Fibroblast of lung (primary cell): ENCODE results near the gene SCAF8. TPM values are rescaled to one million over a fixed set of nuclear protein-coding genes. Genes with fewer than 3 reads are reported as not detected.

Experiments
- DNase-seq, 2 donors: peaks; one replicate each; pipeline versions ENCODE4 v3.0.0 to v3.0.0-alpha.2; 2010; ENCODE audit warnings: low read depth in 2 of 2
- H2AFZ ChIP-seq: 2 replicates; pipeline ENCODE4 v1.5.1; 2012; ENCODE audit warnings: low read length, control low read depth, inconsistent platforms
- H3K27ac ChIP-seq: 2 replicates; pipeline ENCODE4 v1.5.1; 2011; ENCODE audit warnings: low read length, control low read depth; ENCODE audit not compliant: insufficient read depth
- H3K27me3 ChIP-seq: 2 replicates; pipeline ENCODE4 v1.5.1; 2011; ENCODE audit warnings: mild to moderate bottlenecking, low read length; ENCODE audit not compliant: control insufficient read depth, insufficient read depth
- H3K36me3 ChIP-seq: 2 replicates; pipeline ENCODE4 v1.5.1; 2011; ENCODE audit warnings: low read length; ENCODE audit not compliant: control insufficient read depth, insufficient read depth
- H3K4me1 ChIP-seq: 2 replicates; pipeline ENCODE4 v1.5.1; 2011; ENCODE audit warnings: low read length; ENCODE audit not compliant: control insufficient read depth, insufficient read depth; ENCODE audit errors: extremely low read depth
- H3K4me2 ChIP-seq: 2 replicates; pipeline ENCODE4 v1.5.1; 2011; ENCODE audit warnings: low read length, control low read depth; ENCODE audit not compliant: insufficient read depth; ENCODE audit errors: extremely low read depth
- H3K4me3 ChIP-seq, 4 experiments: fragments of 200-600 bp in 1 of 4; sonication (generic) in 1 of 4; replicated peaks in 1 of 4; 2 replicates each; pipeline ENCODE4 v1.5.1; 2011 to 2016; ENCODE audit warnings: low read length in 4 of 4, low read depth in 3 of 4, mild to moderate bottlenecking in 3 of 4, control low read depth in 2 of 4, inconsistent platforms in 1 of 4, mixed read lengths in 1 of 4; ENCODE audit not compliant: insufficient read depth in 1 of 4; ENCODE audit errors: control extremely low read depth in 1 of 4
- H3K79me2 ChIP-seq: 2 replicates; pipeline ENCODE4 v1.5.1; 2012; ENCODE audit warnings: mild to moderate bottlenecking, low read length, inconsistent platforms; ENCODE audit not compliant: control insufficient read depth, insufficient read depth
- H3K9ac ChIP-seq: 2 replicates; pipeline ENCODE4 v1.5.1; 2011; ENCODE audit warnings: mild to moderate bottlenecking, low read length, control low read depth; ENCODE audit not compliant: insufficient read depth
- H3K9me3 ChIP-seq: 2 replicates; pipeline ENCODE4 v1.5.1; 2012; ENCODE audit warnings: low read depth, low read length; ENCODE audit not compliant: control insufficient read depth, insufficient read depth
- H4K20me1 ChIP-seq: 2 replicates; pipeline ENCODE4 v1.5.1; 2011; ENCODE audit warnings: low read length; ENCODE audit not compliant: control insufficient read depth, insufficient read depth; ENCODE audit errors: extremely low read depth
- EZH2 ChIP-seq: IDR thresholded peaks from 2 replicates; pipeline ENCODE4 v1.5.1; 2012; ENCODE audit warnings: low read length, control low read depth, mild to moderate bottlenecking; ENCODE audit errors: missing control alignments
- polyA plus RNA-seq, 2 donors: library from polyadenylated mRNA; depleted of rRNA in 1 of 2; stranded (reverse) in 1 of 2; unstranded in 1 of 2; fragments of >200 nt; gene quantifications; 2 replicates each; pipeline ENCODE4 v1.2.1, GENCODE V29; 2011 to 2012; ENCODE audit warnings: missing spikeins in 1 of 2
- total RNA-seq: library from RNA; depleted of rRNA; stranded (reverse); fragments of >200 nt; gene quantifications from 2 replicates; pipeline ENCODE4 v1.2.1, GENCODE V29; 2014
- TF ChIP-seq, protein P1 (sequence below), 2 donors: IDR thresholded peaks in 1 of 2; conservative IDR thresholded peaks in 1 of 2; 1 replicate in 1 of 2; 2 replicates in 1 of 2; pipeline ENCODE4 v1.5.1; 2011 to 2012; ENCODE audit warnings: low read length in 2 of 2, control low read depth in 1 of 2, inconsistent platforms in 1 of 2, low read depth in 1 of 2, mild to moderate bottlenecking in 1 of 2

Gene SCAF8
- total and polyA plus RNA-seq, 2 donors (not counting 1 experiment from before 2014, with no cell fraction given), result 28.5 to 30.9 TPM

DNA sequence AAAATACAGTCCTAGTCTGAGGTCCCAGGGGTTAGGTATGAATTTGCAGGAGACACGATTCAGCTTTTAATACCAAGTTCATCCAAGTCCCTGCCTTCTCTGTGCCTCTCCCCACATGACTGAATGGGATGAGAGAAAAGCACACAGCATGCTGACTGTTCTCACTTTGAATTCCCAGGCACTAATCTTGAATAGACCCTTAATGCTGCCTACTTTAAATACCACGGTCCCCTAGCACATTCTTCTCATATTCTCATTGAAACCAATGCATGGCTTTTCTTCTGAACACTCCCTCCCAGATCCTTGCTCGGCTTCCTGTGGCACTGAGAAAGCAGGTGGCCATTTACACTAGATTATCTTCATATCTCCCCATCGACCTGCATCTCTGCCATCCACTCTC lies 30.1 kb upstream of the SCAF8 start:
- Histone ChIP-seq H4K20me1 (no peaks in the 10 kb centered on the region), H3K27me3 (no peaks in the 10 kb centered on the region), H3K9ac (no peak overlapping the region), H3K4me2 (no peak overlapping the region), H3K27ac (no peak overlapping the region), H3K79me2 (no peaks in the 10 kb centered on the region), H3K9me3 (no peaks in the 10 kb centered on the region), H3K4me3 (no peak overlapping the region), H2AFZ (no peak overlapping the region), H3K4me1 (no peaks in the 10 kb centered on the region), H3K36me3 (no peaks in the 10 kb centered on the region)
- no peak for DNase-seq
- no peak for TF ChIP-seq EZH2
- TF ChIP-seq, protein P1, sequence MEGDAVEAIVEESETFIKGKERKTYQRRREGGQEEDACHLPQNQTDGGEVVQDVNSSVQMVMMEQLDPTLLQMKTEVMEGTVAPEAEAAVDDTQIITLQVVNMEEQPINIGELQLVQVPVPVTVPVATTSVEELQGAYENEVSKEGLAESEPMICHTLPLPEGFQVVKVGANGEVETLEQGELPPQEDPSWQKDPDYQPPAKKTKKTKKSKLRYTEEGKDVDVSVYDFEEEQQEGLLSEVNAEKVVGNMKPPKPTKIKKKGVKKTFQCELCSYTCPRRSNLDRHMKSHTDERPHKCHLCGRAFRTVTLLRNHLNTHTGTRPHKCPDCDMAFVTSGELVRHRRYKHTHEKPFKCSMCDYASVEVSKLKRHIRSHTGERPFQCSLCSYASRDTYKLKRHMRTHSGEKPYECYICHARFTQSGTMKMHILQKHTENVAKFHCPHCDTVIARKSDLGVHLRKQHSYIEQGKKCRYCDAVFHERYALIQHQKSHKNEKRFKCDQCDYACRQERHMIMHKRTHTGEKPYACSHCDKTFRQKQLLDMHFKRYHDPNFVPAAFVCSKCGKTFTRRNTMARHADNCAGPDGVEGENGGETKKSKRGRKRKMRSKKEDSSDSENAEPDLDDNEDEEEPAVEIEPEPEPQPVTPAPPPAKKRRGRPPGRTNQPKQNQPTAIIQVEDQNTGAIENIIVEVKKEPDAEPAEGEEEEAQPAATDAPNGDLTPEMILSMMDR (conservative IDR thresholded peaks at IDR 0.05 in 1 of 2, IDR thresholded peaks at IDR 0.05 in 1 of 2; ENCODE audit: low read depth in 1 of 2, low read length in 2 of 2), result no peak

DNA sequence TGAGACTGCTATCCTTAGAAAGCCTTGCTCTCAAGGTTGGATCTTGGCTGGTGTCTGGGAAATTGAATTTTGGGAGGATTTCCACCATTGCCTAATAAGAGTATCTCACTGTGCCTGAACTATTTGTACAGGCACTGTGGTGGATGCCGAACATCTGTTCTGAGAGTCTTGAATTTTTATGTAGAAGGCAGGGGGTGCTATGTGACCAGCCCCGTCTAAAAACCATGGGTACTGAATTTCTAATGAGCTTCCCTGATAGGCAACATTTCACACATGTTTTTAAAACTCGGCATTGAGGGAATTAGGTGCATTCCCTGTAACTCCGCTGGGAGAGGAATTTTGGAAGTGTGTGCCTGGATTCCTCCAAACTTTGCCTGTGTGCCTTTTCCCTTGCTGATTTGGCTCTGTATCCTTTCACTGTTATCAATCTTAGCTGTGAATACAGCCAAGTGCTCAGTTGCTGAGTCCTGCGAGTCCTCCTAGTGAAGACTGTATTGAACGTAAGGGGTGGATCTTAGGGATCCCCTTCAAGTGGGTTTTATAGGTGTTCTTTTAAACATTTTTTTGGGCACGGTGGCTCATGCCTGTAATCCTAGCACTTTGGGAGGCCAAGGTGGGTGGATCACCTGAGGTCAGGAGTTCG lies 27.6 kb upstream of the SCAF8 start:
- Histone ChIP-seq H3K36me3 (no peaks in the 10 kb centered on the region), H3K27me3 (no peaks in the 10 kb centered on the region), H4K20me1 (no peaks in the 10 kb centered on the region), H3K4me3 (no peak overlapping the region), H3K79me2 (no peaks in the 10 kb centered on the region), H3K9me3 (no peaks in the 10 kb centered on the region), H2AFZ (no peak overlapping the region), H3K27ac (no peak overlapping the region), H3K9ac (no peak overlapping the region), H3K4me1 (no peaks in the 10 kb centered on the region), H3K4me2 (no peak overlapping the region)
- DNase-seq, result peak in 1 of 2 donors; percentile 20
- TF ChIP-seq EZH2, result no peak

DNA sequence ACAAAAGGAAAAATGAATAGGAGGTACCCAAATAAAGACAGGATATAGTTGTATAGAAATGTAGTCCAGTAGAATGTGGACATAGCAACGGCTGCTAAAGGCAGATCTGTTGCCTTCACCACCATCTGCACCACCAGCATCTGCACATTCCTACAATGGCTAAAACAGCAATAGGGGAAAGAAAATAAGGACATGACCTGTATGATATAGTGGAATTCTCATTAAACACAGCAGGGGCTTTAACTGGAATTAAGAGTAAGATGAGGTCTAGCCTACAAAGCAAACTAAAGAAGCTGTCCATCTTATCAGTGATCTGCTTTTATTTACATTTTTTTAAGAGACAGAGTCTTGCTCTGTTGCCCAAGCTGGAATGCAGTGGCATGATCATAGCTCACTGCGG lies 26.8 kb upstream of the SCAF8 start:
- Histone ChIP-seq H3K27ac (no peak overlapping the region), H3K27me3 (no peaks in the 10 kb centered on the region), H3K79me2 (no peaks in the 10 kb centered on the region), H3K4me1 (no peaks in the 10 kb centered on the region), H4K20me1 (no peaks in the 10 kb centered on the region), H3K9me3 (no peaks in the 10 kb centered on the region), H3K4me3 (no peak overlapping the region), H3K4me2 (no peak overlapping the region), H2AFZ (no peak overlapping the region), H3K9ac (no peak overlapping the region), H3K36me3 (no peaks in the 10 kb centered on the region)
- DNase-seq, result no peak
- TF ChIP-seq EZH2, result no peak
- TF ChIP-seq, protein P1 (conservative IDR thresholded peaks at IDR 0.05 in 1 of 2, IDR thresholded peaks at IDR 0.05 in 1 of 2; ENCODE audit: low read depth in 1 of 2, low read length in 2 of 2), result no peak
